Stomach (tissue), 4 donors: ENCODE measurements around the gene GABRQ.

Source experiments
- EP300 ChIP-seq: sonication (generic); formaldehyde crosslinking; IDR thresholded peaks from one replicate; pipeline ENCODE4 v1.6.1; 2017; ENCODE audit warnings: antibody characterized with exemption
- POLR2A ChIP-seq, 4 donors: fragments of 450-650 bp; IDR thresholded peaks; one replicate each; pipeline ENCODE4 v1.6.1; 2016; ENCODE audit warnings: antibody characterized with exemption in 4 of 4, control low read depth in 2 of 4, mild to moderate bottlenecking in 1 of 4, moderate library complexity in 1 of 4
- POLR2AphosphoS5 ChIP-seq, 3 donors: sonication (generic); formaldehyde crosslinking; IDR thresholded peaks; one replicate each; pipeline ENCODE4 v1.6.1; 2016; ENCODE audit warnings: antibody characterized with exemption in 3 of 3
- TF ChIP-seq, protein P1 (sequence below), 7 experiments: fragments of 450-650 bp in 4 of 7; fragments of 200-600 bp in 3 of 7; sonication (generic) in 3 of 7; IDR thresholded peaks; one replicate each; pipeline ENCODE4 v1.5.1; 2016 to 2019; ENCODE audit warnings: antibody characterized with exemption in 7 of 7, control low read depth in 2 of 7, mild to moderate bottlenecking in 1 of 7

DNA sequence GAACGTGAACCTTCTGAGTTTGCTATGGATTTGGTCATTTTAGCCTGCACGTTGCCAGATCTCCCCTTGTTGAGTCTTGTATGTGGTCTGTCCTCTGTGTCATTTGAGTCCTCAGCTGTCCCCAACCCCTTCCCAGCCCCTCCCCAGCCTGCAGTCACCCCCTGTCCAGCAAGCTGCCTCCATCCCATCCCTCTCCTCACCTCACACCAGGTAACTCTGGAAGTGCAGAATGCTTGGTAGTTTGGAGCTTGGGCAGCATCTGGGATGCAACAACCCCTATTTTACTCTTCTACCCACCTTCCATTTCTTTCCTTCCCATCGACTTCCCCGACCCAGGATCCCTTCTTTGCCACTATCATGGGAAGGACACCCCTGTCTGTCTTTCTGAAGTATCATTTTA lies 18.4 kb downstream of the GABRQ start:
- no peak for TF ChIP-seq POLR2AphosphoS5 (IDR thresholded peaks at IDR 0.05)
- TF ChIP-seq, protein P1, sequence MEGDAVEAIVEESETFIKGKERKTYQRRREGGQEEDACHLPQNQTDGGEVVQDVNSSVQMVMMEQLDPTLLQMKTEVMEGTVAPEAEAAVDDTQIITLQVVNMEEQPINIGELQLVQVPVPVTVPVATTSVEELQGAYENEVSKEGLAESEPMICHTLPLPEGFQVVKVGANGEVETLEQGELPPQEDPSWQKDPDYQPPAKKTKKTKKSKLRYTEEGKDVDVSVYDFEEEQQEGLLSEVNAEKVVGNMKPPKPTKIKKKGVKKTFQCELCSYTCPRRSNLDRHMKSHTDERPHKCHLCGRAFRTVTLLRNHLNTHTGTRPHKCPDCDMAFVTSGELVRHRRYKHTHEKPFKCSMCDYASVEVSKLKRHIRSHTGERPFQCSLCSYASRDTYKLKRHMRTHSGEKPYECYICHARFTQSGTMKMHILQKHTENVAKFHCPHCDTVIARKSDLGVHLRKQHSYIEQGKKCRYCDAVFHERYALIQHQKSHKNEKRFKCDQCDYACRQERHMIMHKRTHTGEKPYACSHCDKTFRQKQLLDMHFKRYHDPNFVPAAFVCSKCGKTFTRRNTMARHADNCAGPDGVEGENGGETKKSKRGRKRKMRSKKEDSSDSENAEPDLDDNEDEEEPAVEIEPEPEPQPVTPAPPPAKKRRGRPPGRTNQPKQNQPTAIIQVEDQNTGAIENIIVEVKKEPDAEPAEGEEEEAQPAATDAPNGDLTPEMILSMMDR (IDR thresholded peaks at IDR 0.05) = no peak
- no peak for TF ChIP-seq POLR2A (IDR thresholded peaks at IDR 0.05)
- no peak for TF ChIP-seq EP300
